Stimulated activated naive CD8-positive, alpha-beta T cell treated with anti-CD3 and anti-CD28 coated beads, Interleukin-15, Interleukin-2, amounts not matched to agents 100 ng/mL and 50 ng/mL, for 24 hours (primary cell): Measurements from ENCODE around the gene PGD.
"Not testable (repeated sequence)": the region's sequence is repeated elsewhere in the genome, so short reads cannot be mapped to it uniquely, and the experiment has no call there.

Experiments used
- H3K27ac Mint-ChIP-seq: one replicate; pipeline ENCODE4 v1.8.0; 2021; ENCODE audit warnings: mild to moderate bottlenecking, mixed read lengths
- H3K27me3 Mint-ChIP-seq: one replicate; pipeline ENCODE4 v1.8.0; 2021; ENCODE audit warnings: mixed read lengths
- H3K36me3 Mint-ChIP-seq: one replicate; pipeline ENCODE4 v1.8.0; 2021; ENCODE audit warnings: low read depth, mixed read lengths
- H3K4me1 Mint-ChIP-seq: one replicate; pipeline ENCODE4 v1.8.0; 2021; ENCODE audit warnings: low read depth, mixed read lengths
- H3K4me3 Mint-ChIP-seq: one replicate; pipeline ENCODE4 v1.8.0; 2021; ENCODE audit warnings: mild to moderate bottlenecking, mixed read lengths
- H3K9me3 Mint-ChIP-seq: one replicate; pipeline ENCODE4 v1.8.0; 2021; ENCODE audit warnings: mixed read lengths

Gene PGD

GRCh38 chr1:10419351-10419750 is 20.5 kb downstream of the PGD start:
- Mint-ChIP-seq H3K4me3 (no peak overlapping the region), H3K36me3 (peaks cover 60% of the 10 kb centered on the region), H3K27ac (no peak overlapping the region), H3K27me3 (no peaks in the 10 kb centered on the region), H3K9me3 (no peaks in the 10 kb centered on the region), H3K4me1 (peaks cover 8% of the 10 kb centered on the region)

GRCh38 chr1:10421637-10422036 is 22.8 kb downstream of the PGD start:
- H3K4me3 Mint-ChIP-seq: no peak overlapping the region
- H3K27me3 Mint-ChIP-seq: no peaks in the 10 kb centered on the region
- H3K36me3 Mint-ChIP-seq: peaks cover 40% of the 10 kb centered on the region
- no peaks in the 10 kb centered on the region for H3K9me3 Mint-ChIP-seq
- H3K27ac Mint-ChIP-seq: no peak overlapping the region
- H3K4me1 Mint-ChIP-seq: no peaks in the 10 kb centered on the region

- peaks cover 20% of the 10 kb centered on the region for H3K36me3 Mint-ChIP-seq
- no peaks in the 10 kb centered on the region for H3K4me1 Mint-ChIP-seq
- H3K9me3 Mint-ChIP-seq: no peaks in the 10 kb centered on the region
- no peaks in the 10 kb centered on the region for H3K27me3 Mint-ChIP-seq
- H3K27ac Mint-ChIP-seq: no peak overlapping the region
- no peak overlapping the region for H3K4me3 Mint-ChIP-seq
Measured at GRCh38 chr1:10424034-10424433, 25.2 kb downstream of the PGD start.

- no peaks in the 10 kb centered on the region for H3K27me3 Mint-ChIP-seq
- H3K4me1 Mint-ChIP-seq: peaks cover 1% of the 10 kb centered on the region
- no peak overlapping the region for H3K4me3 Mint-ChIP-seq
- peaks cover 14% of the 10 kb centered on the region for H3K36me3 Mint-ChIP-seq
- no peaks in the 10 kb centered on the region for H3K9me3 Mint-ChIP-seq
- H3K27ac Mint-ChIP-seq: no peak overlapping the region
Measured at GRCh38 chr1:10424651-10425050, 25.8 kb downstream of the PGD start.

- not testable (repeated sequence) for H3K27ac Mint-ChIP-seq, H3K4me1 Mint-ChIP-seq, H3K4me3 Mint-ChIP-seq, H3K36me3 Mint-ChIP-seq, H3K9me3 Mint-ChIP-seq, H3K27me3 Mint-ChIP-seq
Measured at GRCh38 chr1:10425826-10426534, 27.1 kb downstream of the PGD start.

- not testable (repeated sequence) for H3K4me3 Mint-ChIP-seq, H3K27ac Mint-ChIP-seq, H3K27me3 Mint-ChIP-seq, H3K9me3 Mint-ChIP-seq, H3K36me3 Mint-ChIP-seq
- peaks cover 14% of the 10 kb centered on the region for H3K4me1 Mint-ChIP-seq
Measured at GRCh38 chr1:10426535-10426848, 27.6 kb downstream of the PGD start.

GRCh38 chr1:10428984-10429383 is 30.1 kb downstream of the PGD start:
- Mint-ChIP-seq H3K4me1 (peaks cover 18% of the 10 kb centered on the region), H3K9me3 (no peaks in the 10 kb centered on the region), H3K27ac (no peak overlapping the region), H3K27me3 (no peaks in the 10 kb centered on the region), H3K4me3 (no peak overlapping the region), H3K36me3 (peaks cover 7% of the 10 kb centered on the region)

- H3K9me3 Mint-ChIP-seq: no peaks in the 10 kb centered on the region
- H3K27me3 Mint-ChIP-seq: no peaks in the 10 kb centered on the region
- H3K4me3 Mint-ChIP-seq: peak overlapping the region; percentile 90
- H3K36me3 Mint-ChIP-seq: peaks cover 7% of the 10 kb centered on the region
- peaks cover 18% of the 10 kb centered on the region for H3K4me1 Mint-ChIP-seq
- peak overlapping the region; percentile 63 for H3K27ac Mint-ChIP-seq
Measured at GRCh38 chr1:10429868-10430215, 31.0 kb downstream of the PGD start.

- Mint-ChIP-seq H3K36me3 (peaks cover 7% of the 10 kb centered on the region), H3K4me1 (peaks cover 18% of the 10 kb centered on the region), H3K4me3 (peak within 1 kb of the TSS; percentile 90), H3K27ac (peak within 1 kb of the TSS; percentile 92), H3K9me3 (no peaks in the 10 kb centered on the region), H3K27me3 (no peaks in the 10 kb centered on the region)
Measured at GRCh38 chr1:10430216-10431069, 31.6 kb downstream of the PGD start, which contains the start of gene CENPS. Gene CENPS (plus strand): TSS chr1:10430433. CDS start chr1:10430518, 85 bp downstream.

- peaks cover 18% of the 10 kb centered on the region for H3K4me1 Mint-ChIP-seq
- H3K27me3 Mint-ChIP-seq: no peaks in the 10 kb centered on the region
- peak overlapping the region; percentile 90 for H3K4me3 Mint-ChIP-seq
- no peaks in the 10 kb centered on the region for H3K9me3 Mint-ChIP-seq
- peaks cover 7% of the 10 kb centered on the region for H3K36me3 Mint-ChIP-seq
- H3K27ac Mint-ChIP-seq: peak overlapping the region; percentile 90
Measured at GRCh38 chr1:10431070-10431730, 32.3 kb downstream of the PGD start.

GRCh38 chr1:10432910-10433700 is 34.2 kb downstream of the PGD start:
- Mint-ChIP-seq H3K9me3 (no peaks in the 10 kb centered on the region), H3K27ac (no peak overlapping the region)

GRCh38 chr1:10433790-10434189 is 34.9 kb downstream of the PGD start:
- Mint-ChIP-seq H3K27ac (no peak overlapping the region), H3K4me1 (peaks cover 18% of the 10 kb centered on the region), H3K4me3 (no peak overlapping the region), H3K36me3 (peaks cover 7% of the 10 kb centered on the region), H3K9me3 (no peaks in the 10 kb centered on the region), H3K27me3 (no peaks in the 10 kb centered on the region)

More at GRCh38 chr1:10432910-10433700, 34.2 kb downstream of the PGD start:
- H3K27me3 Mint-ChIP-seq: no peaks in the 10 kb centered on the region
- no peak overlapping the region for H3K4me3 Mint-ChIP-seq
- H3K4me1 Mint-ChIP-seq: peaks cover 18% of the 10 kb centered on the region
- peaks cover 7% of the 10 kb centered on the region for H3K36me3 Mint-ChIP-seq

- Mint-ChIP-seq H3K27ac (no peak overlapping the region), H3K27me3 (no peaks in the 10 kb centered on the region), H3K4me1 (peaks cover 18% of the 10 kb centered on the region), H3K4me3 (no peak overlapping the region), H3K36me3 (peaks cover 7% of the 10 kb centered on the region), H3K9me3 (no peaks in the 10 kb centered on the region)
Measured at GRCh38 chr1:10434590-10434989, 35.7 kb downstream of the PGD start.

- no peak overlapping the region for H3K27ac Mint-ChIP-seq
- peaks cover 8% of the 10 kb centered on the region for H3K36me3 Mint-ChIP-seq
Measured at GRCh38 chr1:10437052-10437451, 38.2 kb downstream of the PGD start.

More at GRCh38 chr1:10437052-10437451, 38.2 kb downstream of the PGD start:
- no peaks in the 10 kb centered on the region for H3K9me3 Mint-ChIP-seq
- no peaks in the 10 kb centered on the region for H3K27me3 Mint-ChIP-seq
- H3K4me1 Mint-ChIP-seq: peaks cover under 1% of the 10 kb centered on the region
- no peak overlapping the region for H3K4me3 Mint-ChIP-seq
